ENCODE measurements around the gene FRK.
"Not testable (repeated sequence)": the region's sequence is repeated elsewhere in the genome, so short reads cannot be mapped to it uniquely, and the experiment has no call there.

FRK gene

GRCh38 chr6:116074732-116075390 is 14.2 kb upstream of the FRK start:
- DNase-seq (ENCODE audit: low spot score), result no peak

GRCh38 chr6:116073765-116074440 is 13.2 kb upstream of the FRK start:
- no peak for DNase-seq (ENCODE audit: low spot score)

GRCh38 chr6:116072368-116072767 is 11.7 kb upstream of the FRK start:
- no peak for DNase-seq (ENCODE audit: low spot score)

- DNase-seq (ENCODE audit: low spot score), result no peak
Observed at GRCh38 chr6:116070616-116071389, 10.1 kb upstream of the FRK start.

GRCh38 chr6:116070101-116070500 is 9.4 kb upstream of the FRK start:
- DNase-seq (ENCODE audit: low spot score), result no peak

GRCh38 chr6:116066789-116067188 is 6.1 kb upstream of the FRK start:
- DNase-seq (ENCODE audit: low spot score), result no peak

- DNase-seq (ENCODE audit: low spot score), result no peak
Observed at GRCh38 chr6:116064666-116065065, 4.0 kb upstream of the FRK start.

GRCh38 chr6:116062496-116062895 is 1.8 kb upstream of the FRK start:
- no peak for DNase-seq (ENCODE audit: low spot score)

GRCh38 chr6:116059713-116060571 is 749 bp downstream of the FRK start:
- DNase-seq (ENCODE audit: low spot score), result no peak

- no peak for DNase-seq (ENCODE audit: low spot score)
Observed at GRCh38 chr6:116057766-116058165, 2.9 kb downstream of the FRK start.

GRCh38 chr6:116055513-116055912 is 5.2 kb downstream of the FRK start:
- DNase-seq (ENCODE audit: low spot score), result no peak

- DNase-seq (ENCODE audit: low spot score), result no peak
Observed at GRCh38 chr6:116051244-116051643, 9.4 kb downstream of the FRK start.

GRCh38 chr6:116050737-116051136 is 10.0 kb downstream of the FRK start:
- DNase-seq (ENCODE audit: low spot score), result no peak

- no peak for DNase-seq (ENCODE audit: low spot score)
Observed at GRCh38 chr6:116049321-116049720, 11.4 kb downstream of the FRK start.

- no peak for DNase-seq (ENCODE audit: low spot score)
Observed at GRCh38 chr6:116047173-116047933, 13.3 kb downstream of the FRK start.

- DNase-seq (ENCODE audit: low spot score), result no peak
Observed at GRCh38 chr6:116046737-116047136, 14.0 kb downstream of the FRK start.

- not testable (repeated sequence) for DNase-seq (ENCODE audit: low spot score)
Observed at GRCh38 chr6:116046272-116046671, 14.4 kb downstream of the FRK start.

- no peak for DNase-seq (ENCODE audit: low spot score)
Observed at GRCh38 chr6:116041934-116042333, 18.8 kb downstream of the FRK start.

- no peak for DNase-seq (ENCODE audit: low spot score)
Observed at GRCh38 chr6:116040993-116041392, 19.7 kb downstream of the FRK start.

GRCh38 chr6:116036885-116037284 is 23.8 kb downstream of the FRK start:
- no peak for DNase-seq (ENCODE audit: low spot score)

GRCh38 chr6:116036075-116036773 is 24.5 kb downstream of the FRK start:
- DNase-seq (ENCODE audit: low spot score), result no peak

Measured in cerebellar cortex (tissue), 1 donor.